WERI-Rb-1 (cell line): Measurements from ENCODE around the gene TPH1.
A peak's percentile ranks its signal among the peaks of the same experiment; 100 is the strongest.

Experiments used
- DNase-seq: peaks from one replicate; pipeline ENCODE4 v3.0.0-alpha.2; 2020
- H3K27ac ChIP-seq: fragments of 250-450 bp; sonication (Bioruptor Pico); 2 replicates; pipeline ENCODE4 v1.5.1; 2020; ENCODE audit warnings: mild to moderate bottlenecking, moderate library complexity
- H3K27me3 ChIP-seq: fragments of 250-450 bp; sonication (Bioruptor Pico); 2 replicates; pipeline ENCODE4 v1.5.1; 2021; ENCODE audit warnings: mild to moderate bottlenecking, low read depth, moderate library complexity; ENCODE audit not compliant: insufficient read depth, severe bottlenecking
- H3K36me3 ChIP-seq: fragments of 250-450 bp; sonication (Bioruptor Pico); 2 replicates; pipeline ENCODE4 v1.5.1; 2020; ENCODE audit warnings: mild to moderate bottlenecking, moderate library complexity
- H3K4me3 ChIP-seq: 2 replicates; pipeline ENCODE4 v1.5.1; 2011; ENCODE audit warnings: low read depth, mild to moderate bottlenecking, control low read depth, low read length
- H3K9me3 ChIP-seq: fragments of 250-450 bp; sonication (Bioruptor Pico); 2 replicates; pipeline ENCODE4 v1.5.1; 2021; ENCODE audit warnings: mild to moderate bottlenecking, moderate library complexity; ENCODE audit not compliant: severe bottlenecking
- TF ChIP-seq, protein P1 (sequence below): IDR thresholded peaks from 2 replicates; pipeline ENCODE4 v1.5.1; 2011; ENCODE audit warnings: low read depth, mild to moderate bottlenecking, control low read depth, inconsistent platforms, low read length

Gene TPH1

GRCh38 chr11:18065572-18065971 is 19.5 kb upstream of the TPH1 start:
- H3K9me3 ChIP-seq = no peaks in the 10 kb centered on the region
- no peak for DNase-seq
- H3K27me3 ChIP-seq = no peaks in the 10 kb centered on the region
- TF ChIP-seq, protein P1, sequence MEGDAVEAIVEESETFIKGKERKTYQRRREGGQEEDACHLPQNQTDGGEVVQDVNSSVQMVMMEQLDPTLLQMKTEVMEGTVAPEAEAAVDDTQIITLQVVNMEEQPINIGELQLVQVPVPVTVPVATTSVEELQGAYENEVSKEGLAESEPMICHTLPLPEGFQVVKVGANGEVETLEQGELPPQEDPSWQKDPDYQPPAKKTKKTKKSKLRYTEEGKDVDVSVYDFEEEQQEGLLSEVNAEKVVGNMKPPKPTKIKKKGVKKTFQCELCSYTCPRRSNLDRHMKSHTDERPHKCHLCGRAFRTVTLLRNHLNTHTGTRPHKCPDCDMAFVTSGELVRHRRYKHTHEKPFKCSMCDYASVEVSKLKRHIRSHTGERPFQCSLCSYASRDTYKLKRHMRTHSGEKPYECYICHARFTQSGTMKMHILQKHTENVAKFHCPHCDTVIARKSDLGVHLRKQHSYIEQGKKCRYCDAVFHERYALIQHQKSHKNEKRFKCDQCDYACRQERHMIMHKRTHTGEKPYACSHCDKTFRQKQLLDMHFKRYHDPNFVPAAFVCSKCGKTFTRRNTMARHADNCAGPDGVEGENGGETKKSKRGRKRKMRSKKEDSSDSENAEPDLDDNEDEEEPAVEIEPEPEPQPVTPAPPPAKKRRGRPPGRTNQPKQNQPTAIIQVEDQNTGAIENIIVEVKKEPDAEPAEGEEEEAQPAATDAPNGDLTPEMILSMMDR = no peak
- peak overlapping the region; percentile 90 for H3K27ac ChIP-seq
- H3K36me3 ChIP-seq = no peaks in the 10 kb centered on the region; the same call in 1 of the 2 replicates
- H3K4me3 ChIP-seq = 0 out of 2 replicates have a peak overlapping the region, but pooled peaks have one; percentile 9

GRCh38 chr11:18064450-18065054 is 18.5 kb upstream of the TPH1 start:
- no peaks in the 10 kb centered on the region; the same call in 1 of the 2 replicates for H3K36me3 ChIP-seq
- no peak for DNase-seq
- no peaks in the 10 kb centered on the region for H3K27me3 ChIP-seq
- H3K27ac ChIP-seq = peak overlapping the region; percentile 90
- peak overlapping the region; percentile 15 for H3K4me3 ChIP-seq
- no peaks in the 10 kb centered on the region for H3K9me3 ChIP-seq
- TF ChIP-seq, protein P1 = no peak

DNA sequence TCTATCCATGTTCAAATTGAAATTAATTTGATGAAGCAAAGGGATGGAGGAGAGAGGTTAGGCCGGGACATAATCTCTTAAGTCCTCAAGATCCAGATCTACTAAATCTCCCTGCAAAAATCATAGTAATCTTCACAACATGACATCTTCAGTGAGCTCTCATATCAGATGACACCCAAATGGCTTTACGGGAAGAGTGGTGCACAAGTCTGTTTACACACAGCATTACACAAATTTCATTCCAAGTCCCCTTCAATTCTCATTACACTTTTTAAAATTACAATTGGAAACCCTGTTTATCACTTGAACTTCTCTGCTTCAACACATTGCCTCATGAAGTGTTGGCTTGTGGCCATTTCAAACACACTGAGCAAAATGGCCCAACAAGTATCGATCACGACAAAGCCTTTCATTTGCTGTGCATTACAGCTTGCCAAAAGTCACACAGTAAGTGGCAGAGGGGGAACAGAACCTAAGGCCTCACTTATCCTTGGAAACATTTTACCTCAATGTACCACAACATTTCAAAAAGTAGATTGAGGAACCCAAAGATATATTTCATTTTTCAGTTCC is 17.9 kb upstream of the TPH1 start:
- H3K4me3 ChIP-seq = peak overlapping the region; percentile 15
- no peaks in the 10 kb centered on the region for H3K9me3 ChIP-seq
- TF ChIP-seq, protein P1 = no peak
- H3K27me3 ChIP-seq = no peaks in the 10 kb centered on the region
- peak; percentile 42 for DNase-seq
- no peaks in the 10 kb centered on the region for H3K36me3 ChIP-seq
- H3K27ac ChIP-seq = peak overlapping the region; percentile 90

DNA sequence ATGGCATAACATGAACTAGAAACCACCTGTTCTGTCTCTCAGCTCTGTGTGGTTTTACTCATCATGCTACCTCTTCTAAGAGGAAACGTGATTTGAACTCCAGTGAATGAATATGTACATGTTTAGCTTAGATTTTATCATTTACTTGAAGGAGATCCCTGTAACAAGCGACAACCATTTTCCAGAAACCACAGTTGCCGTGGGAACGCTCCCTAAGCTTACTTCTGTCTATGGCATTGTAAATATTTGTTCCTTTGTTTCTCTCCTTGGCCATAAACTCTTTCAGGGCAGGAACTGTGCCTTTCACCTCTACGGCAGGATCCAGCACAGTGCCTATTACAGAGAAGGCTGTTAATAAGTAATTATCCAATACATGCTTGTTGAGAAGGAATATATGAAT is 17.1 kb upstream of the TPH1 start:
- peaks cover 3% of the 10 kb centered on the region for H3K9me3 ChIP-seq
- H3K36me3 ChIP-seq = no peaks in the 10 kb centered on the region
- H3K4me3 ChIP-seq = peak overlapping the region; percentile 4
- H3K27me3 ChIP-seq = no peaks in the 10 kb centered on the region
- TF ChIP-seq, protein P1 = no peak
- no peak for DNase-seq
- peak overlapping the region; percentile 90 for H3K27ac ChIP-seq

DNA sequence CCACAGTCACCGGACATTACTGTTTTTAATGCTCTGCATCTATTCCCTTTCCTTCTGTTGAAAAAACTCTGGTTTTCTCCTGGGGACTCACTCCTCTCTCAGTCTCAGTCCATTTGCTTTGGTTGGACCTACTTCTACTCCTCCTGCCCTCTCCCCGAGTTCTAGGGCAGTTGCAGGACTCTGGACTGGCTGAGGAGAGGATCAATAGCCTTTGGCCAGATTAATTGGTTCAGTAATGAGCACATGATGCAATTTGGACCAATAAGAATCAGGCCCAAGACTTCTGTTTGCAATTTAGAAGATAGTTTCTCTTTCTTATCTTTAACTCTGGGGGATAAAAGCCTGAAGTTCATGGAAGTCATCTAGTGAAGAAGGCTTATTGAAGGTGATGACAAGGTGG is 15.3 kb upstream of the TPH1 start:
- Histone ChIP-seq H3K9me3 (peaks cover 3% of the 10 kb centered on the region), H3K27me3 (no peaks in the 10 kb centered on the region), H3K27ac (peak overlapping the region; percentile 90; the same call in 1 of the 2 replicates), H3K4me3 (no peak overlapping the region), H3K36me3 (no peaks in the 10 kb centered on the region)
- DNase-seq = no peak
- TF ChIP-seq, protein P1 = no peak
